ENCODE results near the gene ZBTB43. TPM values are rescaled to one million over a fixed set of nuclear protein-coding genes. Genes with fewer than 3 reads are reported as not detected.

ZBTB43 gene
- polyA plus RNA-seq, 1 donor from 2014 or later, result 12.3 TPM

DNA sequence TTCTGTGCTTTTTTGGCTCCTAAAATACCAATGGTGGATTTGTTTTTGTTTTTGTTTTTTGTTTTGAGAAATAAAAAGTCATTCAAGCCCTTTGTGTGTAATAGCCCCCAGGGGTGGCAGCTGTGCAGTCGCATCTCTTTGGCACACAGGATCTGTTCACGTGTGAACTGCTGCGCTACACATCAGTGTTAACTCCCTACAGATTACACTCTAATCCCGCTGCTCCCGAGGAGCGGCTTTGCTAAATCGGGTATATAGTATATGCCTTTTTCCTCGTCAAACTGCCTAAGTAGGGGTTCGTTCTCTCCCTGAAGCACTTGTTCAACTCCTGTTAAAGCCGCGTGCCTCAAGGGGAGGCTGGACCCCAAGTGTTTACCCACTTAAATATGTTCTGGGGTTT lies 77.9 kb downstream of the ZBTB43 start:
- Histone ChIP-seq H3K9ac (ENCODE audit: low read length) (no peak overlapping the region), H3K27ac (ENCODE audit: low read length) (no peak overlapping the region)
- TF ChIP-seq POLR2AphosphoS5 (IDR thresholded peaks at IDR 0.05) (no peak), RAD21 (conservative IDR thresholded peaks at IDR 0.05) (no peak), TAF1 (IDR thresholded peaks at IDR 0.05; ENCODE audit: low read depth) (no peak), SMC3 (conservative IDR thresholded peaks at IDR 0.05; ENCODE audit: poor library complexity) (no peak), MXI1 (conservative IDR thresholded peaks at IDR 0.05; ENCODE audit: poor library complexity, severe bottlenecking) (no peak), EP300 (conservative IDR thresholded peaks at IDR 0.05; ENCODE audit: poor library complexity, severe bottlenecking) (no peak), EZH2 (IDR thresholded peaks at IDR 0.05; ENCODE audit: borderline replicate concordance, insufficient read depth, low read length, poor library complexity, severe bottlenecking) (no peak)
- TF ChIP-seq, protein P1, sequence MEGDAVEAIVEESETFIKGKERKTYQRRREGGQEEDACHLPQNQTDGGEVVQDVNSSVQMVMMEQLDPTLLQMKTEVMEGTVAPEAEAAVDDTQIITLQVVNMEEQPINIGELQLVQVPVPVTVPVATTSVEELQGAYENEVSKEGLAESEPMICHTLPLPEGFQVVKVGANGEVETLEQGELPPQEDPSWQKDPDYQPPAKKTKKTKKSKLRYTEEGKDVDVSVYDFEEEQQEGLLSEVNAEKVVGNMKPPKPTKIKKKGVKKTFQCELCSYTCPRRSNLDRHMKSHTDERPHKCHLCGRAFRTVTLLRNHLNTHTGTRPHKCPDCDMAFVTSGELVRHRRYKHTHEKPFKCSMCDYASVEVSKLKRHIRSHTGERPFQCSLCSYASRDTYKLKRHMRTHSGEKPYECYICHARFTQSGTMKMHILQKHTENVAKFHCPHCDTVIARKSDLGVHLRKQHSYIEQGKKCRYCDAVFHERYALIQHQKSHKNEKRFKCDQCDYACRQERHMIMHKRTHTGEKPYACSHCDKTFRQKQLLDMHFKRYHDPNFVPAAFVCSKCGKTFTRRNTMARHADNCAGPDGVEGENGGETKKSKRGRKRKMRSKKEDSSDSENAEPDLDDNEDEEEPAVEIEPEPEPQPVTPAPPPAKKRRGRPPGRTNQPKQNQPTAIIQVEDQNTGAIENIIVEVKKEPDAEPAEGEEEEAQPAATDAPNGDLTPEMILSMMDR (IDR thresholded peaks at IDR 0.05; ENCODE audit: poor library complexity, severe bottlenecking), result no peak
- TF ChIP-seq, protein P2, sequence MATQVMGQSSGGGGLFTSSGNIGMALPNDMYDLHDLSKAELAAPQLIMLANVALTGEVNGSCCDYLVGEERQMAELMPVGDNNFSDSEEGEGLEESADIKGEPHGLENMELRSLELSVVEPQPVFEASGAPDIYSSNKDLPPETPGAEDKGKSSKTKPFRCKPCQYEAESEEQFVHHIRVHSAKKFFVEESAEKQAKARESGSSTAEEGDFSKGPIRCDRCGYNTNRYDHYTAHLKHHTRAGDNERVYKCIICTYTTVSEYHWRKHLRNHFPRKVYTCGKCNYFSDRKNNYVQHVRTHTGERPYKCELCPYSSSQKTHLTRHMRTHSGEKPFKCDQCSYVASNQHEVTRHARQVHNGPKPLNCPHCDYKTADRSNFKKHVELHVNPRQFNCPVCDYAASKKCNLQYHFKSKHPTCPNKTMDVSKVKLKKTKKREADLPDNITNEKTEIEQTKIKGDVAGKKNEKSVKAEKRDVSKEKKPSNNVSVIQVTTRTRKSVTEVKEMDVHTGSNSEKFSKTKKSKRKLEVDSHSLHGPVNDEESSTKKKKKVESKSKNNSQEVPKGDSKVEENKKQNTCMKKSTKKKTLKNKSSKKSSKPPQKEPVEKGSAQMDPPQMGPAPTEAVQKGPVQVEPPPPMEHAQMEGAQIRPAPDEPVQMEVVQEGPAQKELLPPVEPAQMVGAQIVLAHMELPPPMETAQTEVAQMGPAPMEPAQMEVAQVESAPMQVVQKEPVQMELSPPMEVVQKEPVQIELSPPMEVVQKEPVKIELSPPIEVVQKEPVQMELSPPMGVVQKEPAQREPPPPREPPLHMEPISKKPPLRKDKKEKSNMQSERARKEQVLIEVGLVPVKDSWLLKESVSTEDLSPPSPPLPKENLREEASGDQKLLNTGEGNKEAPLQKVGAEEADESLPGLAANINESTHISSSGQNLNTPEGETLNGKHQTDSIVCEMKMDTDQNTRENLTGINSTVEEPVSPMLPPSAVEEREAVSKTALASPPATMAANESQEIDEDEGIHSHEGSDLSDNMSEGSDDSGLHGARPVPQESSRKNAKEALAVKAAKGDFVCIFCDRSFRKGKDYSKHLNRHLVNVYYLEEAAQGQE (IDR thresholded peaks at IDR 0.05; ENCODE audit: borderline replicate concordance), result no peak

DNA sequence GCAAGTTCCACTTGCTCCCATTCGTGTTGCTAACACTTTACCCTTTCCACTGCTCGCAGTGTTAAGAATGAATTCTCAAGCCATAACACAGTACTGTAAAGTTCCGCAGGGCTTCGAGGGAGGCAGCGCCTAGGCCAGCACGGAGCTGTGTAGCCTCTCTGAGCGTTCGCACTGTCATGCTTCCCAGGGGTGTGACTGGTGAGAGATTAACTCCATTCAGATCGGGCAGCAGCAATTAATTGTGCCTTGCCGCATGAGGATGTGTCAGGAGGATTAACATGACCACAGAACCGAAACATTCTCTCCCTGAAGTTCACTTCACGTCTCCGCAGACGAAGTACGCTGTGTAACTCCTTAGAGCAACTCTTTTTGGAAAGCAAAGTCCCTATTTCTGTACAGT lies 78.8 kb downstream of the ZBTB43 start:
- TF ChIP-seq MXI1 (conservative IDR thresholded peaks at IDR 0.05; ENCODE audit: poor library complexity, severe bottlenecking) (no peak), RAD21 (conservative IDR thresholded peaks at IDR 0.05) (no peak), EP300 (conservative IDR thresholded peaks at IDR 0.05; ENCODE audit: poor library complexity, severe bottlenecking) (no peak), SMC3 (conservative IDR thresholded peaks at IDR 0.05; ENCODE audit: poor library complexity) (no peak), EZH2 (IDR thresholded peaks at IDR 0.05; ENCODE audit: borderline replicate concordance, insufficient read depth, low read length, poor library complexity, severe bottlenecking) (no peak), TAF1 (IDR thresholded peaks at IDR 0.05; ENCODE audit: low read depth) (no peak), POLR2AphosphoS5 (IDR thresholded peaks at IDR 0.05) (no peak)
- TF ChIP-seq, protein P1 (IDR thresholded peaks at IDR 0.05; ENCODE audit: poor library complexity, severe bottlenecking), result no peak
- TF ChIP-seq, protein P2 (IDR thresholded peaks at IDR 0.05; ENCODE audit: borderline replicate concordance), result no peak
- H3K4me2 ChIP-seq (ENCODE audit: low read length), result no peak overlapping the region
- no peaks in the 10 kb centered on the region for H3K9me3 ChIP-seq (ENCODE audit: low read length)
- H3F3A ChIP-seq (ENCODE audit: insufficient read depth, low read length, poor library complexity, severe bottlenecking), result no peaks in the 10 kb centered on the region
- no peak overlapping the region for H2AFZ ChIP-seq (ENCODE audit: low read depth, low read length)
- H3K9me2 ChIP-seq (ENCODE audit: insufficient read depth, low read length), result no peaks in the 10 kb centered on the region
- H3K4me3 ChIP-seq (ENCODE audit: low read length), result no peak overlapping the region
- no peaks in the 10 kb centered on the region for H3K36me3 ChIP-seq (ENCODE audit: insufficient read depth, low read length)
- no peaks in the 10 kb centered on the region for H3K79me2 ChIP-seq (replicated peaks; ENCODE audit: insufficient read depth, low read length)
- no peak overlapping the region for H3K27ac ChIP-seq (ENCODE audit: low read length)
- H3K27me3 ChIP-seq (ENCODE audit: insufficient read depth, low read depth, low read length), result no peaks in the 10 kb centered on the region
- H3K9ac ChIP-seq (ENCODE audit: low read length), result no peak overlapping the region
- H4K20me1 ChIP-seq (ENCODE audit: insufficient read depth), result no peaks in the 10 kb centered on the region

More for the DNA sequence above, 77.9 kb downstream of the ZBTB43 start:
- Histone ChIP-seq H3K36me3 (ENCODE audit: insufficient read depth, low read length) (no peaks in the 10 kb centered on the region), H3K4me3 (ENCODE audit: low read length) (no peak overlapping the region), H3F3A (ENCODE audit: insufficient read depth, low read length, poor library complexity, severe bottlenecking) (no peaks in the 10 kb centered on the region), H3K9me2 (ENCODE audit: insufficient read depth, low read length) (no peaks in the 10 kb centered on the region), H4K20me1 (ENCODE audit: insufficient read depth) (no peaks in the 10 kb centered on the region), H3K4me2 (ENCODE audit: low read length) (no peak overlapping the region), H2AFZ (ENCODE audit: low read depth, low read length) (no peak overlapping the region), H3K9me3 (ENCODE audit: low read length) (no peaks in the 10 kb centered on the region), H3K79me2 (replicated peaks; ENCODE audit: insufficient read depth, low read length) (no peaks in the 10 kb centered on the region), H3K27me3 (ENCODE audit: insufficient read depth, low read depth, low read length) (no peaks in the 10 kb centered on the region)

All from neural cell (in vitro differentiated cells).